B cell (primary cell): ENCODE data around the gene AHRR. TPM values are rescaled to one million over a fixed set of nuclear protein-coding genes. Genes with fewer than 3 reads are reported as not detected.
"Not testable (repeated sequence)": the region's sequence is repeated elsewhere in the genome, so short reads cannot be mapped to it uniquely, and the experiment has no call there.

Experiments used
- ATAC-seq: fragments of 200-7000 bp; cut with Tn5 transposase; one replicate; pipeline ENCODE4 v1.10.0; 2021; ENCODE audit warnings: low read depth, mild to moderate bottlenecking, moderate number of reproducible peaks, moderate library complexity
- CTCF ChIA-PET: fragments of 350-600 bp; sonication (Branson Sonifier 250); formaldehyde crosslinking; loops from one replicate; lab custom pipeline; 2021; ENCODE audit warnings: antibody characterized with exemption, inconsistent platforms; lab: Charles Lee
- POLR2A ChIA-PET: fragments of 350-600 bp; sonication (Branson Sonifier 250); formaldehyde crosslinking; loops from one replicate; lab custom pipeline; 2021; ENCODE audit warnings: antibody characterized with exemption; lab: Charles Lee
- DNase-seq: peaks from one replicate; pipeline ENCODE4 v3.0.0; 2013
- H2AFZ ChIP-seq: 2 replicates; pipeline ENCODE4 v1.6.1; 2012; ENCODE audit warnings: mild to moderate bottlenecking, low read depth, low read length; ENCODE audit not compliant: insufficient read depth, poor library complexity, severe bottlenecking
- H3K27ac ChIP-seq, 2 donors: 1 replicate in 1 of 2; 2 replicates in 1 of 2; pipeline ENCODE4 v1.5.1; 2012 to 2013; ENCODE audit warnings: low read length in 2 of 2, mild to moderate bottlenecking in 2 of 2, moderate library complexity in 1 of 2
- H3K27me3 ChIP-seq, 4 experiments: fragments of 200-600 bp in 1 of 4; sonication (generic) in 1 of 4; replicated peaks in 1 of 4; 1 replicate in 2 of 4; 2 replicates in 2 of 4; pipeline versions ENCODE4 v1.6.1 to v1.7.0; 2013 to 2016; ENCODE audit warnings: low read length in 3 of 4, mild to moderate bottlenecking in 2 of 4, mixed read lengths in 1 of 4, moderate library complexity in 1 of 4; ENCODE audit not compliant: insufficient read depth in 4 of 4, control insufficient read depth in 3 of 4; ENCODE audit errors: control extremely low read depth in 1 of 4
- H3K36me3 ChIP-seq, 2 experiments: replicated peaks in 1 of 2; 1 replicate in 1 of 2; 2 replicates in 1 of 2; pipeline versions ENCODE4 v1.6.1 to v1.7.1; 2013; ENCODE audit warnings: low read length in 1 of 2; ENCODE audit not compliant: insufficient read depth in 2 of 2, control insufficient read depth in 1 of 2; ENCODE audit errors: control extremely low read depth in 1 of 2, extremely low read depth in 1 of 2
- H3K4me1 ChIP-seq, 2 donors: fragments of 200-600 bp in 1 of 2; sonication (generic) in 1 of 2; 1 replicate in 1 of 2; 2 replicates in 1 of 2; pipeline versions ENCODE4 v1.5.1 to v1.6.1; 2013 to 2017; ENCODE audit warnings: low read length in 2 of 2; ENCODE audit not compliant: control insufficient read depth in 2 of 2, insufficient read depth in 2 of 2
- H3K4me2 ChIP-seq: replicated peaks from 2 replicates; pipeline ENCODE3; 2012; ENCODE audit warnings: mild to moderate bottlenecking, low read depth, low read length; ENCODE audit not compliant: poor library complexity, severe bottlenecking
- H3K4me3 ChIP-seq, 5 experiments: fragments of 200-600 bp in 1 of 5; sonication (generic) in 1 of 5; 1 replicate in 3 of 5; 2 replicates in 2 of 5; pipeline versions ENCODE4 v1.5.1 to v1.7.0; 2011 to 2016; ENCODE audit warnings: low read length in 4 of 5, mild to moderate bottlenecking in 4 of 5, low read depth in 2 of 5, control low read depth in 1 of 5, moderate library complexity in 1 of 5; ENCODE audit not compliant: insufficient read depth in 1 of 5; ENCODE audit errors: control extremely low read depth in 1 of 5, extremely low read depth in 1 of 5
- H3K79me2 ChIP-seq: fragments of 200-600 bp; sonication (generic); one replicate; pipeline ENCODE4 v1.6.0; 2016; ENCODE audit warnings: low read length; ENCODE audit not compliant: control insufficient read depth, insufficient read depth
- H3K9ac ChIP-seq: fragments of 200-600 bp; sonication (generic); 2 replicates; pipeline ENCODE4 v1.6.1; 2017; ENCODE audit warnings: mild to moderate bottlenecking, low read length, moderate library complexity
- H3K9me3 ChIP-seq, 3 donors: one replicate each; pipeline versions ENCODE4 v1.6.1 to v1.7.1; 2013; ENCODE audit warnings: low read length in 2 of 3; ENCODE audit not compliant: control insufficient read depth in 2 of 3, insufficient read depth in 1 of 3; ENCODE audit errors: control extremely low read depth in 1 of 3
- H4K20me1 ChIP-seq: 2 replicates; pipeline ENCODE4 v1.6.0; 2012; ENCODE audit warnings: mild to moderate bottlenecking, low read length; ENCODE audit not compliant: insufficient read depth, control insufficient read depth, poor library complexity, severe bottlenecking
- H3K27ac Mint-ChIP-seq: one replicate; pipeline ENCODE4 v1.8.0; 2021; ENCODE audit warnings: mixed read lengths
- H3K27me3 Mint-ChIP-seq: one replicate; pipeline ENCODE4 v1.8.0; 2021; ENCODE audit warnings: mixed read lengths
- H3K4me1 Mint-ChIP-seq: one replicate; pipeline ENCODE4 v1.8.0; 2021; ENCODE audit warnings: mixed read lengths
- H3K4me3 Mint-ChIP-seq: one replicate; pipeline ENCODE4 v1.8.0; 2021; ENCODE audit warnings: mixed read lengths
- H3K9me3 Mint-ChIP-seq: one replicate; pipeline ENCODE4 v1.8.0; 2022; ENCODE audit warnings: mixed read lengths; ENCODE audit not compliant: insufficient read depth
- CTCF ChIP-seq: fragments of 200-600 bp; IDR thresholded peaks from one replicate; pipeline ENCODE4 v1.8.0; 2022; ENCODE audit warnings: antibody characterized with exemption, mild to moderate bottlenecking
- EZH2 ChIP-seq: IDR thresholded peaks from 2 replicates; pipeline ENCODE4 v1.6.1; 2012; ENCODE audit warnings: borderline replicate concordance, low read depth, mild to moderate bottlenecking, moderate library complexity, low read length; ENCODE audit not compliant: insufficient read depth, poor library complexity, severe bottlenecking
- WGBS: methylation state at CpG from one replicate; pipeline ENCODE4 v1.1.5; 2013; ENCODE audit warnings: missing lambda C conversion rate; ENCODE audit not compliant: insufficient coverage; 5-methylcytosine and 5-hydroxymethylcytosine counted together
- intact Hi-C: fragments of 100-400 bp; cut with micrococcal nuclease; formaldehyde crosslinking; loops from one replicate; pipeline ENCODE4 v1.10.0; 2022
- polyA plus RNA-seq: library from polyadenylated mRNA; depleted of rRNA; stranded (reverse); fragments of >200 nt; gene quantifications from 2 replicates; pipeline ENCODE4 v1.2.3, GENCODE V29; 2012
- total RNA-seq, 2 donors: library from RNA; stranded (reverse); fragments of 120-200 nt in 1 of 2; gene quantifications; 1 replicate in 1 of 2; 2 replicates in 1 of 2; pipeline versions ENCODE4 v1.2.3 to v1.2.4, GENCODE V29; 2013 to 2022

AHRR gene
- total and polyA plus RNA-seq, 2 donors (not counting 1 experiment from before 2014, with no cell fraction given) = 0.13 to 1.7 TPM

GRCh38 chr5:307794-308579, 13.5 kb upstream of the AHRR start:
- H2AFZ ChIP-seq = no peak overlapping the region
- no peaks in the 10 kb centered on the region for H3K27me3 ChIP-seq
- no peak overlapping the region for H3K4me3 ChIP-seq
- H4K20me1 ChIP-seq = peaks cover 50% of the 10 kb centered on the region
- TF ChIP-seq EZH2 = no peak
- TF ChIP-seq CTCF = no peak
- peaks cover 36% of the 10 kb centered on the region for H3K79me2 ChIP-seq
- H3K27me3 Mint-ChIP-seq = no peaks in the 10 kb centered on the region
- no peak overlapping the region for H3K27ac Mint-ChIP-seq
- H3K9me3 Mint-ChIP-seq = no peaks in the 10 kb centered on the region
- no peak for ATAC-seq
- H3K9me3 ChIP-seq = no peaks in the 10 kb centered on the region
- H3K9ac ChIP-seq = no peak overlapping the region
- peaks cover 0 to 51% of the 10 kb centered on the region in 2 experiments for H3K36me3 ChIP-seq
- no peaks in the 10 kb centered on the region for H3K4me1 ChIP-seq
- no peak for DNase-seq
- 97% methylated on average over 27 of the region's 27 CpGs for WGBS
- H3K4me3 Mint-ChIP-seq = no peak overlapping the region
- no peak overlapping the region for H3K27ac ChIP-seq
- intact Hi-C loops = no loop called here
- H3K4me1 Mint-ChIP-seq = no peaks in the 10 kb centered on the region
- ChIA-PET CTCF (no interaction called here), POLR2A (no interaction called here)
- H3K4me2 ChIP-seq = no peak overlapping the region

DNA sequence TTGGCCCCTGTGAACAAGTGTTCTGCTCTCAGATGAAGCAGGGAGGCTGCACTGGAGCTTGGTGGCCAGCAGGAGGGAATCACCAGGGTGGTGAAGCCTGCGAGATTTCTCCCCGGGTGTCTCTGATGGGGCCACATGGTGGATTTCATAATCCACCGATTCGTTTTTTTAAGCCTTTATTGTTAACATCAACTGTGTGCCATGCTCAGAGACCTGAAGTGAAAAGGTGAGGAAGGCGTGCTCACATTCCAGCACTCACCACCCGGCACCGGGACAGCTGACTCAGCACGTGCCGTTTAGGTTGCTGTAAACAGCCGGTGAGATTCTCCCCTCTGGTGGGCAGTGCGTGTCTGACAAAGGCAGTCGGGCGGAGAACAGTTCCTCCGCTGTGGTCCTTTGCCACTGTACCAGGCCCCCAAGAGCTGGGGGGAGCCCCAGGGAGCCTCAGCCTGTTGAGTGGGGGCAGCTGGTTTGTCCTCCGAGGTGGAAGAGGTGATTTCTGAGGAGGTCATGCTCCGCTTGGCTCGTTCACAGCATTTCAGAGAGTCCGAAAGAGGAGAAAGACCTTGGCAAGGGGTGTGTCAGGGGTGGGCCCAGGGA, 12.7 kb upstream of the AHRR start:
- Mint-ChIP-seq H3K27me3 (no peaks in the 10 kb centered on the region), H3K27ac (no peak overlapping the region), H3K9me3 (no peaks in the 10 kb centered on the region), H3K4me1 (no peaks in the 10 kb centered on the region), H3K4me3 (no peak overlapping the region)
- Histone ChIP-seq H3K79me2 (peaks cover 35% of the 10 kb centered on the region), H3K4me1 (no peaks in the 10 kb centered on the region), H3K4me3 (no peak overlapping the region), H3K27me3 (no peaks in the 10 kb centered on the region), H3K27ac (no peak overlapping the region), H3K9me3 (no peaks in the 10 kb centered on the region), H3K36me3 (peaks cover 0 to 54% of the 10 kb centered on the region in 2 experiments), H4K20me1 (peaks cover 47% of the 10 kb centered on the region), H3K4me2 (no peak overlapping the region), H2AFZ (no peak overlapping the region), H3K9ac (no peak overlapping the region)
- CTCF ChIA-PET = no interaction called here
- DNase-seq (no peak), ATAC-seq (no peak)
- no peak for TF ChIP-seq CTCF
- TF ChIP-seq EZH2 = no peak
- POLR2A ChIA-PET = no interaction called here
- WGBS = 94% methylated on average over 17 of the region's 18 CpGs
- intact Hi-C loops = no loop called here

DNA sequence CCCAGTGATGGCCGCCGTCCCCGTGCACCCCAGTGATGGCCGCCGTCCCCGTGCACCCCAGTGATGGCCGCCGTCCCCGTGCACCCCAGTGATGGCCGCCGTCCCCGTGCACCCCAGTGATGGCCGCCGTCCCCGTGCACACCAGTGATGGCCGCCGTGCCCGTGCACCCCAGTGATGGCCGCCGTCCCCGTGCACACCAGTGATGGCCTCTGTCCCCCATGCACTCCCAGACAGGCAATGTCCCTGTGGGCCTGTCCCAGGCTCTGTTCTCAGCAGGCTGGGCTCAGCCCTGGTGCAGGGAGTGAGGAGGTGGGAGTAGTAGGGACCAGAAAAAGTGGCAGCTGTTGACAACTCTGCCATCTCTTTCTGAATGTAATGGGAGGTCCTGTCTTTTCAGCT, 11.7 kb upstream of the AHRR start:
- ATAC-seq = not testable (repeated sequence)

More for the DNA sequence above, 11.7 kb upstream of the AHRR start:
- H3K27ac ChIP-seq, H3K4me3 ChIP-seq, H3K27ac Mint-ChIP-seq, H3K4me2 ChIP-seq, H3K9ac ChIP-seq, H2AFZ ChIP-seq, POLR2A ChIA-PET, H3K4me1 ChIP-seq, H3K27me3 ChIP-seq, H3K9me3 ChIP-seq, intact Hi-C loops, H3K27me3 Mint-ChIP-seq, H3K9me3 Mint-ChIP-seq, CTCF ChIA-PET, H3K4me1 Mint-ChIP-seq, H3K4me3 Mint-ChIP-seq, DNase-seq: not testable (repeated sequence)
- WGBS = 99% methylated on average over 11 of the region's 21 CpGs
- Histone ChIP-seq H3K79me2 (peaks cover 35% of the 10 kb centered on the region), H3K36me3 (peaks cover 3 to 61% of the 10 kb centered on the region in 2 experiments), H4K20me1 (peaks cover 49% of the 10 kb centered on the region)
